NT2/D1 (cell line): ENCODE results near the gene FPGS.
"Not testable (repeated sequence)": the region's sequence is repeated elsewhere in the genome, so short reads cannot be mapped to it uniquely, and the experiment has no call there.

Source experiments
- DNase-seq: peaks from one replicate; pipeline ENCODE4 v3.0.0-alpha.2; 2011; ENCODE audit warnings: low read depth, low spot score
- H3K27me3 ChIP-seq: 2 replicates; pipeline ENCODE4 v1.6.0; 2011; ENCODE audit warnings: mild to moderate bottlenecking; ENCODE audit not compliant: insufficient read length, insufficient read depth
- H3K36me3 ChIP-seq: 2 replicates; pipeline ENCODE4 v1.6.1; 2011; ENCODE audit warnings: mild to moderate bottlenecking, low read length, mixed read lengths; ENCODE audit not compliant: insufficient read depth, insufficient read length
- H3K4me1 ChIP-seq: 2 replicates; pipeline ENCODE4 v1.5.1; 2011; ENCODE audit not compliant: insufficient read depth, insufficient read length
- H3K4me3 ChIP-seq: 2 replicates; pipeline ENCODE4 v1.5.1; 2011; ENCODE audit warnings: low read depth; ENCODE audit not compliant: insufficient read length
- H3K9ac ChIP-seq: 2 replicates; pipeline ENCODE4 v1.6.0; 2011; ENCODE audit warnings: low read depth; ENCODE audit not compliant: insufficient read length
- H3K9me3 ChIP-seq: 2 replicates; pipeline ENCODE4 v1.5.1; 2011; ENCODE audit warnings: mild to moderate bottlenecking, low read length; ENCODE audit not compliant: insufficient read depth
- SUZ12 ChIP-seq: IDR thresholded peaks from 2 replicates; pipeline ENCODE4 v1.6.1; 2011; ENCODE audit not compliant: insufficient read length, insufficient read depth; ENCODE audit errors: extremely low read depth
- YY1 ChIP-seq: IDR thresholded peaks from 2 replicates; pipeline ENCODE4 v1.6.1; 2011; ENCODE audit not compliant: insufficient read length, insufficient read depth
- ZNF274 ChIP-seq: IDR thresholded peaks from 2 replicates; pipeline ENCODE4 v1.6.1; 2011; ENCODE audit warnings: mild to moderate bottlenecking, low read depth, low read length

Gene FPGS

DNA sequence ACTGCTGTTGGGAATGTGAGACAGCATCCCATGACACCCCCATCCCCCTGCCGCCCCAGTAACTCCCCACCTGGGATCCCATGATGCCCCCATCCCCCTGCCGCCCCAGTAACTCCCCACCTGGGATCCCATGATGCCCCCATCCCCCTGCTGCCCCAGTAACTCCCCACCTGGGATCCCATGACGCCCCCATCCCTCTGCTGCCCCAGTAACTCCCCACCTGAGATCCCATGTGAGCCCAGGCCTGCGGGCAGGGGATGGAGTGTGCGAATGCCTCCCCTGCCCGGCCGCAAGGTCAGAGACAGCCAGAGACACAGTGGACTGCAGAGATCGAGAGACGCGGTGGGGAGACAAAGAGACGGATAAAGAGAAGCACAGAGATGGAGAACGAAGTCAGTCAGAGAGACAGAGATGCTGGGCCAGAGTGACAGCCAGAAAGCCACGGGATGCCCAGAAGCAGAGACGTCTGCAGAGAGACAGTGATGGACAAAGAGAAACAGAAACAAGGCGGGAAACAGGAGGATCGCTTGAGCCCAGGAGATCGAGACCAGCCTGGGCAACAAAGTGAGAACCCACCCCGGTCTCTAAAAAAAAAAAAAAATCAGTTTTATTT, 25.2 kb upstream of the FPGS start:
- Histone ChIP-seq H3K4me1 (peaks cover 33% of the 10 kb centered on the region), H3K4me3 (no peak overlapping the region), H3K36me3 (no peaks in the 10 kb centered on the region), H3K9ac (peak overlapping the region; percentile 4), H3K9me3 (no peaks in the 10 kb centered on the region), H3K27me3 (no peaks in the 10 kb centered on the region)
- TF ChIP-seq YY1 (no peak), SUZ12 (no peak), ZNF274 (no peak)
- DNase-seq = no peak

DNA sequence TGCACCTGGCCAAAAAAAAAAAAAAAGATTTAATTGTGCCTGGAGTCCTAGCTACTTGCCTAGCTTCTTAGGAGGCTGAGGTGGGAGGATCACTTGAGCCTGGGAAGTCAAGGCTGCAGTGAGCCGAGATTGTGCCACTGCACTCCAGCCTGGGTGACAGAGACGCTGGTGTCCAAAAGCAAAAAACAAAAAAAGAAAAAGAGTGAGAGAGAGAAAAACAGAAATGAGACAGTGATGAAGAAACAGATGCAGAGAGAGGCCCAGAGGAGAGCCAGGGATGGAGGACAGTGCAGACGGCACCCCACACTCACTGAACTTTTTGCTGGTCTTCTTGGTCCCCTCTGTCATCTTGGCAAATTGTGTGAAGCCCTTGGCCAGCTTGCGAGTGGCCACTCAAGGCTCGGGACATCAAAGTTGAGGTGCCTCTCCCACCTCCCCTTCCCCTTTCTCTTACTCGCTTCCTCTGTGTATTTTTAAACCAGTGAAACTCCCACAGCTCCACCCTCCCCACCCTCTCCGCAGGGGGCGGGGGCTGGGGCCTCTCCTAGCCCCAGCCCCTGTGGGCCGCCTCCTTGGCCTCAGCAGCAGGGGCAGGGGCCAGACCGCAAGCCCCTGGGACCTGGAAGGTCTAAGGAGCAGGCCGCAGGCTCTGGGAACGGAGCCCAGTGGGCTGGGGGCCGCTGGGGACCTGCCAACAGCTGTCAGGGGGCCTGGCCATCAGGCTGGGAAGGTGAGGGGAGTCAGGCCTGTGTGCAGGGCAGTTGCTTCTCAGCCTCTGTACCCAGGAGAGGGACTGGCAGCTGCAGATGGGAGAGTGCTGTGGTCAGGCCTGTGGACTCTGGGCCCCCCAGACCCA, 24.2 kb upstream of the FPGS start, which contains the start of gene SH2D3C:
TSS of gene SH2D3C (minus strand) at position 387 of the 856 bp plus-strand sequence. CDS start at position 348, 39 bp downstream.
- DNase-seq = no peak
- Histone ChIP-seq H3K36me3 (no peaks in the 10 kb centered on the region), H3K27me3 (no peaks in the 10 kb centered on the region), H3K9me3 (no peaks in the 10 kb centered on the region), H3K4me3 (no peak within 1 kb of the TSS), H3K4me1 (peaks cover 37% of the 10 kb centered on the region), H3K9ac (peak within 1 kb of the TSS; percentile 15)
- TF ChIP-seq YY1 (no peak), SUZ12 (no peak), ZNF274 (no peak)

- peaks cover 32% of the 10 kb centered on the region for H3K4me1 ChIP-seq
- no peak for TF ChIP-seq ZNF274
- no peak for TF ChIP-seq SUZ12
- TF ChIP-seq YY1 = no peak
- H3K4me3 ChIP-seq = no peak overlapping the region
- H3K9ac ChIP-seq = peak overlapping the region; percentile 15
- no peak for DNase-seq
- no peaks in the 10 kb centered on the region for H3K9me3 ChIP-seq
- H3K36me3 ChIP-seq = no peaks in the 10 kb centered on the region
- H3K27me3 ChIP-seq = no peaks in the 10 kb centered on the region
Observed at GRCh38 chr9:127779136-127779981, 23.3 kb upstream of the FPGS start.

- TF ChIP-seq ZNF274 (no peak), SUZ12 (no peak), YY1 (no peak)
- H3K9ac ChIP-seq = peak overlapping the region; percentile 58
Observed at GRCh38 chr9:127780126-127780885, 22.4 kb upstream of the FPGS start.

DNA sequence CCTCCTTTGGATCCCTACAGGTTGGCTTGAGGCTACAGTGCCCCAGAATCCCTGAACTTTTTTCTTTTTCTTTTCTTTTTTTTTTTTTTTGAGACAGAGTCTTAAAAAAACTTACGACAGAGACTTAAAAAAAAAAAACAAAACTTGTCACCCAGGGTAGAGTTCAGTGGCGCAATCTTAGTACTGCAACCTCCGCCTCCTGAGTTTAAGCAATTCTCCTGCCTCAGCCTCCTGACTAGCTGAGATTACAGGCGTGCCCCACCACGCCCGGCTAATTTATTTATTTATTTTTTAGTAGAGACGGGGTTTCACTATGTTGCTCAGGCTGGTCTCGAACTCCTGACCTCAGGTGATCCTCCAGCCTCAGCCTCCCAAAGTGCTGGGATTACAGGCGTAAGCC, 21.8 kb upstream of the FPGS start:
- not testable (repeated sequence) for H3K36me3 ChIP-seq, H3K9ac ChIP-seq, H3K9me3 ChIP-seq, DNase-seq, H3K4me3 ChIP-seq, H3K27me3 ChIP-seq
- H3K4me1 ChIP-seq = peaks cover 34% of the 10 kb centered on the region

More at GRCh38 chr9:127780126-127780885, 22.4 kb upstream of the FPGS start:
- Histone ChIP-seq H3K36me3 (no peaks in the 10 kb centered on the region), H3K9me3 (no peaks in the 10 kb centered on the region), H3K4me1 (peaks cover 34% of the 10 kb centered on the region), H3K27me3 (no peaks in the 10 kb centered on the region), H3K4me3 (no peak overlapping the region)
- DNase-seq = no peak

GRCh38 chr9:127781806-127782205, 20.9 kb upstream of the FPGS start:
- TF ChIP-seq YY1 (no peak), ZNF274 (no peak), SUZ12 (no peak)

More at GRCh38 chr9:127781806-127782205, 20.9 kb upstream of the FPGS start:
- H3K36me3 ChIP-seq = peaks cover 3% of the 10 kb centered on the region
- H3K4me1 ChIP-seq = peaks cover 29% of the 10 kb centered on the region
- H3K27me3 ChIP-seq = no peaks in the 10 kb centered on the region
- H3K9me3 ChIP-seq = no peaks in the 10 kb centered on the region
- H3K9ac ChIP-seq = no peak overlapping the region
- no peak overlapping the region for H3K4me3 ChIP-seq
- no peak for DNase-seq
